ENCODE data around the gene FGD2.

DNA sequence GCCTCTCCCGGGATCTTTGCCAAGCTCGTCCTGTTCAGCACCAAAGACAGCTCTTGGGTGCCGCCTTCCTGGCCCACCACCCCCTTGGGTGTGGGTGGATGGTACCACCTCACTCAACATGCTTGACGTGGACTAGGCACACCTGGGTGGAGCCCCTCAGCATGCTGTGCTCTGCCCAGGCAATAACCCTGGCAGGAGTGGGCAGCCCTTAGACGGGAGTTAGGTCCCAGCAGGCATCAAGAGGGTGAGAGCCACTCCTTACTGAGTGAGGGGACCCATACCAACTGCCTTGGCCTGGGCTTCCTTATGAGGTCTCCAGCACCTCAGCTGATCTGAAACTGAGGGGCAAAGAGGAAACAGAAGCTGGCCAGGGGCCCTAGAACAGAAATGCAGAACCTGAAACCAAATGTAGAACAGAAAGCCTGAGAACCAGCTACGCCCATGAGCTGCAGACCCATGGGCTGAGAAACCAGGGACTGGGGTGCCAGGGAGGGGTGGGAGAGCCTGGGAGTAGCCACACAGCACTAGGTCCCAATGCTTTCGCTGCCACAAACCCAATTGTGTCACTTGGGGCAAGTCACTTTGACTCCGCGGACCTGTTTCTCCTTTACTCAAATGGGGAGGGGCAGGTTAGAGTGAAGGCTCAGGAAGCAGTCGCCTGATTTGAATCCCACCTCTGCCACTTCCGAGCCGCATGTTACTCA, 2.0 kb downstream of the FGD2 start:
- TF ChIP-seq CTCF (IDR thresholded peaks at IDR 0.05), result no peak
- no peak for TF ChIP-seq POLR2AphosphoS5 (IDR thresholded peaks at IDR 0.05)
